Stimulated activated CD4-positive, alpha-beta T cell treated with anti-CD3 and anti-CD28 coated beads, TNF-alpha, amount 100 ng/mL, for 4 hours (primary cell): ENCODE data around the gene CES4A.
"Not testable (repeated sequence)": the region's sequence is repeated elsewhere in the genome, so short reads cannot be mapped to it uniquely, and the experiment has no call there.

Experiments
- DNase-seq, 3 experiments: peaks; one replicate each; pipeline ENCODE4 v3.0.0-alpha.2; 2020; ENCODE audit warnings: low read depth in 3 of 3

CES4A gene

DNA sequence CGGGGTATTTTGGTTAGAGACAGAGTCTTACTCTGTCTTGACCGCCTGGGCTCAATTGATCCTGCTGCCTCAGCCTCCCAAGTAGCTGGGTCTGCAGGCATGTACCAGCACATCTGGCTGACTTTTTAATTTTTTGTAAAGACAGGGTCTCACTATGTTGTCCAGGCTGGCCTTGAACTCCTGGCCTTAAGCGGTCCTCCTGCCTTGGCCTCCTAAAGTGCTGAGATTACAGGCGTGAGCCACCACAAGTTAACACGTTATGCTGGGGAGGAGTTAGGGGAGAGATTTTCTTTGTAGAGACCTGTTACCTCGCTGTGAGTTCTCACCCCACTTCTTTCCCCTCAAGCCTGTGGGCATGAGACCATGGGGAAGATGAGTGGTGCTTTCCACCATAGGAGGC is 1.8 kb upstream of the CES4A start:
- no peak for DNase-seq

- no peak for DNase-seq
Measured at GRCh38 chr16:66991545-66992077, 3.2 kb downstream of the CES4A start.

GRCh38 chr16:66993558-66993957 is 5.2 kb downstream of the CES4A start:
- not testable (repeated sequence) for DNase-seq

DNA sequence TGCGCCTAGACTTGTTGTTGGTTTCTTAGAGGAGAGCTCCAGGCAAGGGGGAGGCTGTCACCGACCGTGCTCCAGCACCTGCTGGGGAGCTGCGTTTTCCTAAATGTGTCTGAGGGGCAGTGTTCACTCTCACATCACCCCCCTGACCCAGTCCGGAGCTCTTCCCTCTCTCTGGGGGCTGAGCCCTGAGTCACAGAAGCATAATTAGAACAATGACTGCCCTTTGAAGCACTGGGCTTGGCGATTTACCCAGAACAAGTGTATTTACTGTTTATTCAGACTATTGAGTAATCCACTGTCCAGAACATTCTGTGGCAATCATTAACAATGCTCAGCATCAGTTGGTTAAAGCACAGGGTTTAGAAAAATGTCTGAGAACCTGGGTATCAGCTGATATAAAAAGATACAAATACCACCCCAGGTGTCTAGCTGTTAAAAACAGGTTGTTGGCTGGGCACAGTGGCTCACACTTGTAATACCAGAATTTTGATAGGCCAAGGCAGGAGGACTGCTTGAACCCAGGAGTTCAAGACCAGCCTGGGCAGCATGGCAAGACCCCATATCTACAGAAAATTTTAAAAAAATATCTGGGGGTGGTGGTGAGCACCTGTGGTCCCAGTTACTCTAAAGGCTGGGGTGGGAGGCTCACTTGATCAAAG is 8.1 kb downstream of the CES4A start:
- DNase-seq, result no peak

DNA sequence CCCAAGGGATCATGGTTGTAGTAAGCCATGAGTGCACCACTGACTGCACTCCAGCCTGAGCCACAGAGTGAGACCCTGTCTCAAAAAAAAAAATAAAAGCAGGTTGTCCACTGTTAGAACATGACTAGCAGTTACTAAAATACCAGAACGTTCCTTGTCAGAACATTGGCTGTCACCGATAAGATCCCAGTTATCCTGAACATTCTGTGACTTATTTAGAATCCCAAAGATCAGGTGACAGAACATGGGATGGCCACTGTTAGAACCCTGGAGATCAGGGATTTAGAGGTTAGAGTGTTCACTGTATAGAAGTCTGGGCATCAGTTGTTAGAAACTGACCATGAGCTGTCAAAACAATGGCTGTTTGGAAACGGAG is 8.6 kb downstream of the CES4A start:
- no peak for DNase-seq

- DNase-seq, result peak in 2 of 3 experiments; percentile 19 to 22
Measured at GRCh38 chr16:67000384-67001351, 12.3 kb downstream of the CES4A start.

- DNase-seq, result no peak
Measured at GRCh38 chr16:67001726-67002125, 13.3 kb downstream of the CES4A start.

GRCh38 chr16:67006930-67007658 is 18.7 kb downstream of the CES4A start:
- DNase-seq, result no peak

- no peak for DNase-seq
Measured at GRCh38 chr16:67009158-67009557, 20.8 kb downstream of the CES4A start.

- no peak for DNase-seq
Measured at GRCh38 chr16:67011274-67011673, 22.9 kb downstream of the CES4A start.

DNA sequence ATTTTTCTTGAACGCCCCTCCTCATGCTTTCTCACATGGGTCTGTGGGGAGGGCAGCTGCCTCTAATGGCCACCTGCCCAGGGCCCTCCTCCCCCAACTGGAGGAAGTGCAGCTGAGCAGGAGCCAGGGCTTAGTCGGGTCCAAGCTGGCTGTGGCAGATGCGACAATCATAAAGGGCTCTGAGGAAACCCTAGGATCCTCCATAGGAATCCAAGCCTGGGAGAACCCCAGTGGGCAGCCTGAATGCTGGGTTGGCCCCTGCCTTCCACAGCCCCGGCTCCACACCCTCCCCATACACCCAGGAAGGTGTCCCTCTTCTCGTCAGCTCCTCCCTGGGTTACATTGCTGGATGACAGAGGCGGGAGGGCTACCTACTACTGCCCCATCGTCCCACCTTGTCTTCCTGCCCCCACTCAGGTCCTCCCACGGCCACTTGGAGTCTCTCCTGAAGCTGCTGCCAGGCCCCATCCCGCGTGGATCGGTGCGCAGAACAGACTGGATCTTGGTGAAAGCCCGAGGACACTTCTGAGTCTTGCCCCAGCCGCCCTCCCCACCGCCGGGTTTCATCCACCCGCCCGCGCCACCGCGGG is 24.9 kb downstream of the CES4A start:
- DNase-seq, result no peak

DNA sequence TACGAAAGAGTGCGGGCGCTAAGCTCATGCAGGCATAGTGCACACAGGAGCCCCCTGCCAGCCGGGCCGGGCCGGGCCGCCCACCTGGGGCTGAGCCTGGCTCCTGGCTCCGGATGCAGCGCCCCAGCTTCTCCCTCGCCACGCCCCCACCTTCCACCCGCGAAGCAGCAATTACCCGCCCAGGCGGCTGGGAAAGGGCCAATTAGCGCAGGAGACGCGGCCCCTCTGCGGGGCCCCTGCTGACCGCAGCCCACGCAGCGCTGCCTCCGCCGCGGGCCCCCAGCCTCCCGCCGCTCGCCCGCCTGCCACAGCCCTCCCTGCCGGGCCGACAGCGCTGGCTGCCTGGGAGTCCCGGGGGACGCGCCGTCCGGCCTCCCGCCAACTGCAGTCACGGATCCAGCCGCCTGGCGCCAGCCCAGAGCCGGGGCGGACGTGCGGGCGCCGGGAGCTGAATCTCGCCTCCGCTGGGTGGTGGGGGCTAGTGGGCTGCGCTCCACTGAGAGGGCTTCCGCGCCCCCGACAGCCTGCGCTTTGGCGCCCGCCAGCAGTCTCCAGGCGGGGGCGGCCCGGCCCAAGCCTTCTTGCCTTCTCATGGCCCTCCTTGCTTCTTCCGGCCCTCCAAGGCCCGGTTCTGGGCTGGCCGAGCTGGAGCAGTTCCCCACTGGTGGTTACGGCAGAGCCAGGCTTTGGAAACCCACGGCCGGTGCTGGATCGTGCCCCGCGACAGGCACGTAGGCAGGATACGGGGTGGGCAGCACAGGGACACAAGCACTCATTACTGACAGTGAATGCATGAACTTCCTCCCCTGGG is 25.6 kb downstream of the CES4A start:
- DNase-seq, result peak; percentile 51 to 56 (median 53)

DNA sequence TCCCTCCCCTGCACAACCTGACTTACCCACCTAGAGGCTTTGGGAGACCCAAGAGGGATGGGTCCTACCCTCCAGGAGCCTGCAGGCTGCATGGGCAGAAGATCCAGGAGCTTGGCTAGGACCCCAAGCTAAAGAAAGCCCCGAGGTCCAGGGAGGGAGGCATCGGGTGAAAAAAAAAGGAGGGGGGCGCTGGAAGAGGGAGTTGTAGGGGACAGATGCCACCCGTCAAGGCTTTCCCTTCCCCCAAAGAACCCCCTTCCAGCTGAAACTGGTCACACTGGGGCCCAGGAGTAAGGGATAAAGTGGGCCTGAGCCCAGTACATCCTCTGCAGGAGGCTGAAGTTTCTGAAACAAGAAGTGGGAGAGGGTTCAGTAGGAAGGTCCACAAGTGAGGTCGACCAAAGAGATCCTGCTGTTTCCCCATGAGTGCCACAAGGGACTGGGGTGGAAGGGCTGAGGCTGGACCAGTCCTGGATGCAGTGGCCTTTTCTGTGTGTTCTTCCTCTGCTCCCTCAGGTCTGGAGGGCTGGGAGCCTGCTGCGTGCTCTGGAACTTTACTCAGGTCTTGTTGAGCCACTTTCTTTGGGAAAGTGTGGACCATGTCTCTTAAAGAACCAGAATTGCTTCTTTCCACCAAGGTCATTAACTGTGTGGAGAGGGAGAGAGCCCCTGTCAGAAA is 26.4 kb downstream of the CES4A start:
- DNase-seq, result no peak

GRCh38 chr16:67015313-67015731 is 26.9 kb downstream of the CES4A start:
- DNase-seq, result no peak

DNA sequence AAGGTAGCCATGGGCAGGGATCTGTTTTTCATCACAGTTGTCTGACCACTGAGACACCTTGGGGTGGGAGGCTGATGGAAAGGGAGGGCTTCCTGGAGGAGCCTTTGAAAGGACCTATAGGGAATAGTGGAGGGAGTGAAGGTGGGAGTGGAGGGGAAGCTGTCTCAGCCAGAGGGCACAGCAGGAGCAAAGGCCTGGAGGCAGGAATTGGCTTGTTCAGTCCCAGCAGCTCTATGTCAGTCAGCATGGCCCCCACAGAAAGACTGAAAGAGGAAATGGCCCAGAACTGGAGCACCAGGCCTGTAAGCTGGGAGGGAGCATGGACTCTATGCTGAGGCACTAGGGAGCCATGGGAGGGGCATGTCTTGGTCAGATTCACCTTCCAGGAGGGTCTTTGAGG is 27.8 kb downstream of the CES4A start:
- no peak for DNase-seq

DNA sequence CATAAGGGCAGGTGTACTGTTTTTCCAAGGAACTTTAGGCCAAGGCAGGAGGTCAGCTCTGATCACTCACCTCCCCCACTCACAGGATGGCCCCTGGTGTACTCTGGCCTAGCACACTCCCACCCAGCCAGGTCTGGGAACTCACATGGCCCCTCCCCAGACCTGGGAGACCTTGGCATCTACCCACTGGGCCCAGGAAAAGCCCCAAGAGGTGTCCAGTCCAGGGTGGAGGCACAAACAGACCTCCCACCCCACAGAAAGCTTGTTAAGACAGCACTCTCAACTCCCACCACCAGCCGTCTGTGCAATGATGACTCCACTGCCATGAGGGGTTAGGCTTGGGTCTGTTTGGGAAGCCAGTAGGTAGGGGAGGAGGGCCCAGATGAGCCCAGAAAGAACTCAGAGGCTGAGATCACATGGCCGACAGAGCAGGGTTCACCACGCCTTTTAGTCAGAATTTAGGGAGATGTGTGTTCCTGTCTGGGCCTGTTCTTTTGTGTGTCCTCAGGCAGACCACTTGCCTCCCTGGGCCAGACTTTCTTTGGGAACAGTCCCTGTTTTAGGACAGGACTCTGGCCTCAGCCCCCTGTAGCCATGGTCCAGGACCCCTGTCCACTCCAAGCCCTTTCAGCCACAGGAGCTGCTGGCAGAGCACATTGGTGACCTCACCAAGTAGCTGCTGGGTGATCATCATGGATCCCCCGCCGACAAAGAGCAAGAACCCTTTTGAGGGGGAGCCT is 28.5 kb downstream of the CES4A start:
- no peak for DNase-seq

- DNase-seq, result no peak
Measured at GRCh38 chr16:67017421-67017750, 29.0 kb downstream of the CES4A start.

DNA sequence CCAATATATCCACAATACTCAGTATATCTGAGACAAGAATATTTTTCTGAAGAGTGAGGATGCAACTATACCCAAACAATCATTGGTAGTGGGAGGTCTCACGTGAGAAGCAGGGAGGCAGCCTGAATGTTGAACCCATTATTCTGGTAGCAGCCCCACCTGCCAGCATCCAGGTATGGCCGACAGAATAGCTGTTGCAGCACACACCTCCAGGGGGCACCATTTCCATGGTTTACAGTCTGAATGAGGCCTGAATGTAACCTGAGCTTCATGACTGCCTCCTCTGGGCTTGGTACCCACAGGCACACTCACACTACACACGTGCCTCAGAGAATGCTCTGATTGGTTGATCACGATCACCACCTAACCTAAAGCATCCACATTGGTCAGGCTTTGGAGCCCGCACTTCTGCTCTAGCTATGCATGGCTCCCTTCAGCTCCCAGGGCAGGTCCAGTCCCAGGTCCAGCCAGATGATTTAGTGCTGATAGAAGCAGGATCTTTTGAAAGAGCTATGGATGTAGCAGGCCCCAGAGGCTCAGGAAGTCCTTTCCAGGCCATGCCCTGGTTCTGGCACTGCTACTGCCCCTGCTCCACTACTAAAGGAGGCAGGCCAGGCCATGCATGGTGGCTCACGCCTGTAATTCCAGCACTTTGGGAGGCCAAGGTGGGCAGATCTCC is 29.6 kb downstream of the CES4A start:
- DNase-seq, result peak; percentile 61 to 72 (median 69)

DNA sequence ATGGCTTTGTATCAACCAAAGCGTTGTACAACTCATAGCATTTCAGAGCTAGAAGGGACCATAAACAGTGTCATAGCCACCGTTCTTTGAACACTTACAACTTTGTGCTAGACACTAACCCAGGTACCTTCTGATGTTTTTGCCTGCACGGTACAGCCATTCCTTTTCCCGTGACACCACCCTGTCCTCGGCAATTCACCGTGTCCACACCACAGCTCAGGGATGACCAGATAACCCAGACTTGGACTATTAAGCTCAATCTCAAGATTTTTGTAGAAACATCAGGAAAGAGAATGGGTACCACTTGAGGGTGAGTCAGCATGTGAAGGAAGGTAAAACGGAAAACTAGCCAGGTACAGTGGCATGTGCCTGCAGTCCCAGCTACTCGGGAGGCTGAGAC is 30.8 kb downstream of the CES4A start:
- DNase-seq, result no peak
